Fibroblast of the aortic adventitia (primary cell): ENCODE measurements around the gene USP24. TPM values are rescaled to one million over a fixed set of nuclear protein-coding genes. Genes with fewer than 3 reads are reported as not detected.
A peak's percentile ranks its signal among the peaks of the same experiment; 100 is the strongest.

ENCODE experiments used
- DNase-seq: peaks from one replicate; pipeline ENCODE4 v3.0.0-alpha.2; 2010; ENCODE audit warnings: low read depth
- H3K4me3 ChIP-seq: 2 replicates; pipeline ENCODE4 v1.5.1; 2011; ENCODE audit warnings: low read depth, mild to moderate bottlenecking, control low read depth, low read length, moderate library complexity
- total RNA-seq: library from RNA; depleted of rRNA; stranded (reverse); fragments of >200 nt; gene quantifications from 2 replicates; pipeline ENCODE4 v1.2.3, GENCODE V29; 2012; ENCODE audit warnings: low replicate concordance
- TF ChIP-seq, protein P1 (sequence below): IDR thresholded peaks from 2 replicates; pipeline ENCODE4 v1.5.1; 2011; ENCODE audit warnings: mild to moderate bottlenecking, low read length, control low read depth, inconsistent platforms; ENCODE audit not compliant: insufficient read depth

USP24 gene
- total RNA-seq, 1 donor = 44.8 TPM

DNA sequence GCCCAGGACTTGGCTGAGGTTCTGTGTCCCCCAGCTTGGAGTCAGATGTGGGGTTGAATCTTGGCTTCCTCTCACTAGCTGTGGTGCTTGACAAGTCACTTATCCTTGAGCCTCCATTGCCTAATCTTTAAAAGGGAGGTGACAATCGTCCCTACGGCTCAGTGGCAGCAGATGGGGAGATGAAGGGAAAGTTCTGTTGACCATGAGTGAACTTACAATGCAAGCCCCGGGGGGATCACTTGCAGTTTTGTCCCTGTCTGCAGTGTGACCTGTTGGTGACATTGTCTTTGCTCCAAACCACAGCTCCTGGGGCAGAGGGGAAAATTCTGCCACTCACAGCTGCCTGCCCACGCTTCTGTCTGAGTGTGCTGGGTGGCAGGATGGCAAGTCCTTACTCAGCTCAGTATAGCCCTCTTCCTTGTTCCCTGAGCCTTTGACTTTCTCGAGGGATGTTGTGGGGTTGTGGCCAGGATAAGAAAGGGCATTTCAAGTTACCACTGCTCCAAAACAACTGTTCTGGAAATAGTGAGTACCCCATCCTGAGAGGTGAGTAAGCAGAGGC lies 174.2 kb downstream of the USP24 start:
- no peak overlapping the region for H3K4me3 ChIP-seq
- no peak for DNase-seq
- TF ChIP-seq, protein P1, sequence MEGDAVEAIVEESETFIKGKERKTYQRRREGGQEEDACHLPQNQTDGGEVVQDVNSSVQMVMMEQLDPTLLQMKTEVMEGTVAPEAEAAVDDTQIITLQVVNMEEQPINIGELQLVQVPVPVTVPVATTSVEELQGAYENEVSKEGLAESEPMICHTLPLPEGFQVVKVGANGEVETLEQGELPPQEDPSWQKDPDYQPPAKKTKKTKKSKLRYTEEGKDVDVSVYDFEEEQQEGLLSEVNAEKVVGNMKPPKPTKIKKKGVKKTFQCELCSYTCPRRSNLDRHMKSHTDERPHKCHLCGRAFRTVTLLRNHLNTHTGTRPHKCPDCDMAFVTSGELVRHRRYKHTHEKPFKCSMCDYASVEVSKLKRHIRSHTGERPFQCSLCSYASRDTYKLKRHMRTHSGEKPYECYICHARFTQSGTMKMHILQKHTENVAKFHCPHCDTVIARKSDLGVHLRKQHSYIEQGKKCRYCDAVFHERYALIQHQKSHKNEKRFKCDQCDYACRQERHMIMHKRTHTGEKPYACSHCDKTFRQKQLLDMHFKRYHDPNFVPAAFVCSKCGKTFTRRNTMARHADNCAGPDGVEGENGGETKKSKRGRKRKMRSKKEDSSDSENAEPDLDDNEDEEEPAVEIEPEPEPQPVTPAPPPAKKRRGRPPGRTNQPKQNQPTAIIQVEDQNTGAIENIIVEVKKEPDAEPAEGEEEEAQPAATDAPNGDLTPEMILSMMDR = no peak

DNA sequence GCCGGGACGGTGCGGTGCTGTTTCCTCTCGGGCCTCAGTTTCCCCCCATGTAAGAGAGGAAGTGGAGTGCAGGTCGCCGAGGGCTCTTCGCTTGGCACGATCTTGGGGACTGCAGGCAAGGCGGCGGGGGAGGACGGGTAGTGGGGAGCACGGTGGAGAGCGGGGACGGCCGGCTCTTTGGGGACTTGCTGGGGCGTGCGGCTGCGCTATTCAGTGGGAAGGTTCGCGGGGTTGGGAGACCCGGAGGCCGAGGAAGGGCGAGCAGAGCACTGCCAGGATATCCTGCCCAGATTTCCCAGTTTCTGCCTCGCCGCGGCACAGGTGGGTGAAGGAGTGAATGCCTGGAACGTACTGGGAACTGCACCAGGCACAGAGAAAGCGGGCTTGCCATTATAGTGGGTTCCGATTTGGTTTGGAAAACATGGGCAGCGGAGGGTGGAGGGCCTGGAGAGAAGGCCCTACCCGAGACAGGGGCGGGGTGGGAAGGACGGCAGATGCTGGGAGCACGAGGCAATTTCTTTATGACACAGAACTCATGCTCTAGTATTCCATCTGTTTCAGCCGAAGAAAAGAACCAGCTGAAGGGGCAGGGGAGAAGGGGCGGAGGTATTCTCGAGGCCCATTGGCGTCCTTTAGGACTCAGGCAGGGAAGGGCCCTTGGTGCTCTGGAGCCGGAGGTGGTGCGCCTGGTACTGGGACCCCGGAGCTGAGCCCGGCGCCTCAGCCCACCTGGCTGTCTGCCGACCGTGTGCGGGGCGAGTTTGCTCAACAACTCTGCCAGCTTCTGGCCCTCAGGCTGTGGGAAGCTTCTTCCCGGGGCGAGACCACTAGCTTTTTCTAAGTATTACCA lies 174.9 kb downstream of the USP24 start:
- H3K4me3 ChIP-seq = peak overlapping the region; percentile 52
- no peak for DNase-seq
- TF ChIP-seq, protein P1 = no peak

DNA sequence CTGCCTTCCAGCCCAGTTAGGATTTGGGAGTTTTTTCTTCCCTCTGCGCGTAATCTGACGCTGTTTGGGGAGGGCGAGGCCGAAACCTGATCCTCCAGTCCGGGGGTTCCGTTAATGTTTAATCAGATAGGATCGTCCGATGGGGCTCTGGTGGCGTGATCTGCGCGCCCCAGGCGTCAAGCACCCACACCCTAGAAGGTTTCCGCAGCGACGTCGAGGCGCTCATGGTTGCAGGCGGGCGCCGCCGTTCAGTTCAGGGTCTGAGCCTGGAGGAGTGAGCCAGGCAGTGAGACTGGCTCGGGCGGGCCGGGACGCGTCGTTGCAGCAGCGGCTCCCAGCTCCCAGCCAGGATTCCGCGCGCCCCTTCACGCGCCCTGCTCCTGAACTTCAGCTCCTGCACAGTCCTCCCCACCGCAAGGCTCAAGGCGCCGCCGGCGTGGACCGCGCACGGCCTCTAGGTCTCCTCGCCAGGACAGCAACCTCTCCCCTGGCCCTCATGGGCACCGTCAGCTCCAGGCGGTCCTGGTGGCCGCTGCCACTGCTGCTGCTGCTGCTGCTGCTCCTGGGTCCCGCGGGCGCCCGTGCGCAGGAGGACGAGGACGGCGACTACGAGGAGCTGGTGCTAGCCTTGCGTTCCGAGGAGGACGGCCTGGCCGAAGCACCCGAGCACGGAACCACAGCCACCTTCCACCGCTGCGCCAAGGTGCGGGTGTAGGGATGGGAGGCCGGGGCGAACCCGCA lies 175.7 kb downstream of the USP24 start, which contains the start of gene PCSK9:
TSS of gene PCSK9 (plus strand) at position 207 of the 741 bp plus-strand sequence. CDS start at position 497, 290 bp downstream.
- peak within 1 kb of the TSS; percentile 52 for H3K4me3 ChIP-seq
- TF ChIP-seq, protein P1 = no peak
- peak; percentile 22 for DNase-seq

DNA sequence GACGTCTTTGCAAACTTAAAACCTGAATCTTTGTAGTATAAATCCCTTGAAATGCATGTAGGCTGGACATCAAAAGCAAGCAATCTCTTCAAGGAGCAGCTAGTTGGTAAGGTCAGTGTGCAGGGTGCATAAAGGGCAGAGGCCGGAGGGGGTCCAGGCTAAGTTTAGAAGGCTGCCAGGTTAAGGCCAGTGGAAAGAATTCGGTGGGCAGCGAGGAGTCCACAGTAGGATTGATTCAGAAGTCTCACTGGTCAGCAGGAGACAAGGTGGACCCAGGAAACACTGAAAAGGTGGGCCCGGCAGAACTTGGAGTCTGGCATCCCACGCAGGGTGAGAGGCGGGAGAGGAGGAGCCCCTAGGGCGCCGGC lies 176.2 kb downstream of the USP24 start:
- no peak overlapping the region for H3K4me3 ChIP-seq
- TF ChIP-seq, protein P1 = no peak
- no peak for DNase-seq

DNA sequence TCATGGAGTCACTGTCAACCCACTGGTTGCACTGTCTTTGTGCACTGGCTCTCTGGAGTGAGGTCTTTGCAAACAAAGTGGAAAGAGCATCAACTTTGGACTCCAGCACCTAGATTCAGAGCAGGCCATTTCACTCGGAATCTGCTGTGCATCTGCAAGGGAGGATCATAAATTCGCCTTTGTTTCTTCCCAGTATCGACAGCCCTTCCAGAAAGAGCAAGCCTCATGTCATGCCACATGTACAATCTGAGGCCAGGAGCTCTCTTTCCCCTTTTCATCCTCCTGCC lies 176.7 kb downstream of the USP24 start:
- H3K4me3 ChIP-seq = no peak overlapping the region
- TF ChIP-seq, protein P1 = no peak
- no peak for DNase-seq

DNA sequence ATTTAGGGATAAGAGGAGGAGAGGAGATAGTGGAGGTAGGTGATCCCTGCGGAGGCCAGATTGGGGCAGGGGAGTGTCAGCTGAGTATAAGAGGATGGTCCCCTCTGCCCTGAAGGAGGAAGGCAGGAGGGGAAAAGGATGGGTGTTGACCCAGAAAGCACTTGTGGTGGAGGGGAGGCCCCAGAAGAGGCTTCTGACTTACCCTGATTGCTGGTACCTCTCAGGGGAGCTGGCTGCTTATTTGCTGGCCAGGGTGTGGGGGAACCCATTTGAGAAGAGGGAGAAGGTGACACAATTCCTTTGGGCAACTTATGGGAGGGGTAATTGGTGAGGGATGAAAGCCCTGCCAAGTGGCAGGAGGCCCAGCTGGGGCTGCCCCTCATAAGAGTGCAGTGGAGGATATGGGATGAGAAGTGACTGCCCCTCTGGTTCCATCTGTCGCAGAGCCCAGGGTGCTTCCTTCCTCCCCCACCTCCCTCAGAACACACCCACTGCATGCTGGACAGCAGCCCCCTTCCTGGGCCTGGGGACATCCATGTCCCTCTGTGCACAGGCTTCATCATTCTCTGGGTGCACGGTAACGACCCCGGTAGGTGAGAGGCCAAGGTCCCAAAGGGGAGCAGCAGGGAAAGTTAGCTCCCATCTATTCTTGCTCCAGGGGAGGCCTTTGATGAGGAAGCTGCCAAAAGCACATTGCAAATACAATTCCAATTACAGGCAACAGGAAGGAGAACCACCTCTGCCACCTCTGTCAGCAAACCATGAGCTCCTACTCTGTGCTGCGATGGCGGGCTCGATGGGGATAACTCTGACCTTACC lies 177.2 kb downstream of the USP24 start:
- DNase-seq = no peak
- TF ChIP-seq, protein P1 = no peak
- no peak overlapping the region for H3K4me3 ChIP-seq
